Measurements from ENCODE around the gene CLMN. TPM values are rescaled to one million over a fixed set of nuclear protein-coding genes. Genes with fewer than 3 reads are reported as not detected.
A peak's percentile ranks its signal among the peaks of the same experiment; 100 is the strongest.

CLMN gene
- total and polyA plus RNA-seq, 2 of the 4 experiments (the other 2 are of a cell fraction): 0.10 to 0.18 TPM

- H3K9me3 ChIP-seq (ENCODE audit: control insufficient read depth, insufficient read depth, low read length): no peaks in the 10 kb centered on the region
- no peak overlapping the region for H4K91ac ChIP-seq (ENCODE audit: insufficient read depth, low read depth, low read length)
- H2BK15ac ChIP-seq (ENCODE audit: low read depth, low read length): no peak overlapping the region
- no peaks in the 10 kb centered on the region for H3K27me3 ChIP-seq (ENCODE audit: control insufficient read depth, insufficient read depth, low read length)
- H3K18ac ChIP-seq (ENCODE audit: low read depth, low read length): no peak overlapping the region
- dilution Hi-C loops (cut with HindIII; ENCODE audit: low sequenced_read_pairs, unreplicated experiment): no loop called here
- no peak overlapping the region for H3K4me3 ChIP-seq (ENCODE audit: insufficient read depth, low read depth, low read length)
- no peak for DNase-seq
- TF ChIP-seq RCOR1 (IDR thresholded peaks at IDR 0.05; ENCODE audit: insufficient replicate concordance, low read length): no peak
- no peak for TF ChIP-seq USF2 (IDR thresholded peaks at IDR 0.05; ENCODE audit: low read depth, low read length)
- TF ChIP-seq CEBPB (IDR thresholded peaks at IDR 0.05; ENCODE audit: low read depth, low read length): no peak
- no peak for TF ChIP-seq CTCF (conservative IDR thresholded peaks at IDR 0.05; ENCODE audit: low read depth, low read length)
- TF ChIP-seq MAFK (IDR thresholded peaks at IDR 0.05; ENCODE audit: low read depth, low read length): no peak
- TF ChIP-seq CHD1 (IDR thresholded peaks at IDR 0.05; ENCODE audit: low read depth, low read length): no peak
- no peak for TF ChIP-seq NFE2L2 (IDR thresholded peaks at IDR 0.05; ENCODE audit: low read depth, low read length)
- no peak for TF ChIP-seq ELK1 (IDR thresholded peaks at IDR 0.05; ENCODE audit: borderline replicate concordance, low read depth, low read length)
- TF ChIP-seq RAD21 (IDR thresholded peaks at IDR 0.05; ENCODE audit: low read length): no peak
- no peak for TF ChIP-seq FOS (IDR thresholded peaks at IDR 0.05; ENCODE audit: low read depth, low read length)
- no peak for TF ChIP-seq MAZ (IDR thresholded peaks at IDR 0.05; ENCODE audit: borderline replicate concordance, low read depth, low read length)
- TF ChIP-seq RFX5 (IDR thresholded peaks at IDR 0.05; ENCODE audit: low read depth, low read length): no peak
- no peak for TF ChIP-seq BHLHE40 (IDR thresholded peaks at IDR 0.05; ENCODE audit: low read depth, low read length)
- no peak for TF ChIP-seq POLR2A (IDR thresholded peaks at IDR 0.05; ENCODE audit: low read depth, low read length)
- TF ChIP-seq MXI1 (IDR thresholded peaks at IDR 0.05; ENCODE audit: borderline replicate concordance, low read depth, low read length): no peak
- no peak for TF ChIP-seq SMC3 (IDR thresholded peaks at IDR 0.05; ENCODE audit: low read depth, low read length)
- no peak overlapping the region for H4K5ac ChIP-seq (ENCODE audit: low read depth, low read length)
- H4K20me1 ChIP-seq (ENCODE audit: insufficient read depth, low read length): peaks cover 17% of the 10 kb centered on the region
- H3K4me2 ChIP-seq (ENCODE audit: low read depth, low read length): no peak overlapping the region
- peaks cover 8 to 49% of the 10 kb centered on the region in 2 experiments for H3K79me1 ChIP-seq (ENCODE audit: low read depth in 1 of 2, low read length in 2 of 2)
- no TSS peak for BruUV-seq (replicated peaks)
- H3K14ac ChIP-seq (replicated peaks; ENCODE audit: low read depth, low read length): no peak overlapping the region
- no peak overlapping the region for H3K27ac ChIP-seq (ENCODE audit: insufficient read depth, low read length)
- H3K9ac ChIP-seq (ENCODE audit: low read depth, low read length): no peak overlapping the region
- H3K23ac ChIP-seq (ENCODE audit: low read depth, low read length): no peak overlapping the region
- H4K8ac ChIP-seq (ENCODE audit: low read depth in 2 of 2, low read length in 2 of 2): no peak overlapping the region
- POLR2A ChIA-PET (ENCODE audit: unreplicated experiment): no interaction called here
- H3K56ac ChIP-seq (ENCODE audit: extremely low read depth, insufficient read depth, low read length): no peak overlapping the region
- H2BK120ac ChIP-seq (ENCODE audit: low read depth, low read length): no peak overlapping the region
- H2AK5ac ChIP-seq (ENCODE audit: low read depth, low read length): no peak overlapping the region; the same call in 1 of the 2 replicates
- no peak overlapping the region for H2AK9ac ChIP-seq (replicated peaks; ENCODE audit: low read depth, low read length, poor library complexity)
- H2BK5ac ChIP-seq (ENCODE audit: low read depth, low read length, poor library complexity, severe bottlenecking): peak overlapping the region; percentile 30
- H3K36me3 ChIP-seq (ENCODE audit: control insufficient read depth, insufficient read depth, low read length): no peaks in the 10 kb centered on the region
- no peak overlapping the region for H3K4ac ChIP-seq (ENCODE audit: low read depth, low read length)
- CTCF ChIA-PET: no interaction called here
- intact Hi-C loops (cut with micrococcal nuclease): no loop called here
- H2AFZ ChIP-seq (replicated peaks; ENCODE audit: low read length, poor library complexity): no peak overlapping the region
- ATAC-seq (ENCODE audit: low read depth): no peak
- no peak overlapping the region for H2BK20ac ChIP-seq (ENCODE audit: low read depth, low read length)
- peaks cover 19% of the 10 kb centered on the region for H3K4me1 ChIP-seq (ENCODE audit: control insufficient read depth, insufficient read depth, low read length)
- H3K9me1 ChIP-seq (ENCODE audit: insufficient read depth, low read length): peaks cover 10% of the 10 kb centered on the region; the same call in 1 of the 2 replicates
- in situ Hi-C loops (cut with MboI; ENCODE audit: low sequenced_read_pairs): loop anchor here (25.0 kb wide), 1 partner anchor 375 kb away; the partner anchor contains the start of gene SYNE3
Observed at GRCh38 chr14:95137164-95137803, 182.4 kb downstream of the CLMN start.

Measured in IMR-90 (cell line).